Activated T-cell treated with anti-CD3 and anti-CD28 coated beads for 48 hours (primary cell): ENCODE measurements around the gene GPAT2.
"Not testable (repeated sequence)": the region's sequence is repeated elsewhere in the genome, so short reads cannot be mapped to it uniquely, and the experiment has no call there.

Source experiments
- DNase-seq: peaks from one replicate; pipeline ENCODE4 v3.0.0-alpha.2; 2020; ENCODE audit warnings: low read depth

GPAT2 gene, protein sequence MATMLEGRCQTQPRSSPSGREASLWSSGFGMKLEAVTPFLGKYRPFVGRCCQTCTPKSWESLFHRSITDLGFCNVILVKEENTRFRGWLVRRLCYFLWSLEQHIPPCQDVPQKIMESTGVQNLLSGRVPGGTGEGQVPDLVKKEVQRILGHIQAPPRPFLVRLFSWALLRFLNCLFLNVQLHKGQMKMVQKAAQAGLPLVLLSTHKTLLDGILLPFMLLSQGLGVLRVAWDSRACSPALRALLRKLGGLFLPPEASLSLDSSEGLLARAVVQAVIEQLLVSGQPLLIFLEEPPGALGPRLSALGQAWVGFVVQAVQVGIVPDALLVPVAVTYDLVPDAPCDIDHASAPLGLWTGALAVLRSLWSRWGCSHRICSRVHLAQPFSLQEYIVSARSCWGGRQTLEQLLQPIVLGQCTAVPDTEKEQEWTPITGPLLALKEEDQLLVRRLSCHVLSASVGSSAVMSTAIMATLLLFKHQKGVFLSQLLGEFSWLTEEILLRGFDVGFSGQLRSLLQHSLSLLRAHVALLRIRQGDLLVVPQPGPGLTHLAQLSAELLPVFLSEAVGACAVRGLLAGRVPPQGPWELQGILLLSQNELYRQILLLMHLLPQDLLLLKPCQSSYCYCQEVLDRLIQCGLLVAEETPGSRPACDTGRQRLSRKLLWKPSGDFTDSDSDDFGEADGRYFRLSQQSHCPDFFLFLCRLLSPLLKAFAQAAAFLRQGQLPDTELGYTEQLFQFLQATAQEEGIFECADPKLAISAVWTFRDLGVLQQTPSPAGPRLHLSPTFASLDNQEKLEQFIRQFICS

GRCh38 chr2:96034792-96035191, at the start of gene GPAT2:
Gene GPAT2 (minus strand): TSS chr2:96034916. CDS start chr2:96032359, 2,557 bp downstream.
- DNase-seq = not testable (repeated sequence)

DNA sequence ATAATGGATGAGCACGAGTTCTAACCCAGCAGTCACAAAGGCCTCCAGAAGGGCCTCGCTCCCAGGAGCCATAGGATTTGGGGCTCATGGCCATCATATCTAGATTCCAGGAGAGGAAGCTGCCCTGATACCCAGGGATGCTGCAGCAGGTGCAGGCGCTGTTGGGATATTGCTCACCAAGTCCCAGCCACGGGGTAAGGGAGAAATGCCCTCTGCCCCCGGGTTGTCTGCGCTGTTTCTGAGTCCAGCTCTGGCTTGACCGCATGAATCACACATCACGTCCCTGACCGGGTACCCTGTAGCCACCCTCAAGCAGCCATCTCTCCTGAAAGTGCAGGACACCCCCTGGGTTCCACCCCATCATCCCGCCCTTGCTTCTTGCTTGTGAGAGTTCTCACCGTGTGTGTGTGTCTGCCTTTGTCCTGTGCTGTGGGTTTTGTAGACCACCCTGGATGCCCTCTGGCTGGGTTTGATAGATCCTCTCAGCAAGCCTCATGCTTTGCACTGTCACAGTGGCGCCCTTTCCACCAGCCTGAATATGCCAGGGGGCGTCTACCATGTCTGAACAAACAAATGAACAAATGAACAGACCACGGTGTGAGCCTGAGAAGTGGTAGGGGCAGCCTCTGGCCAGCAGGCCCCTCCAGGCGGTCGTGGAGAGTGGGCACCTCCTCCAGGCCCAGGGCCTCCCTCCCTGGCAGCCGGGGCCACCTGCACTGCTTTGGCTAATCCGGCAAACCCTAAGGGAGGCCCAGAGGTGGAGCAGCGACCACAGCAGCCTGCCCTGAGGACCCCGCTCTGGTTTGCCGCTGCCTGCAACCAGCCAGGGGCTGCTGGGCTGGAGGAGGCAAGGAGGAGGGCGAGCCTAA, 49.5 kb upstream of the GPAT2 start:
- no peak for DNase-seq

DNA sequence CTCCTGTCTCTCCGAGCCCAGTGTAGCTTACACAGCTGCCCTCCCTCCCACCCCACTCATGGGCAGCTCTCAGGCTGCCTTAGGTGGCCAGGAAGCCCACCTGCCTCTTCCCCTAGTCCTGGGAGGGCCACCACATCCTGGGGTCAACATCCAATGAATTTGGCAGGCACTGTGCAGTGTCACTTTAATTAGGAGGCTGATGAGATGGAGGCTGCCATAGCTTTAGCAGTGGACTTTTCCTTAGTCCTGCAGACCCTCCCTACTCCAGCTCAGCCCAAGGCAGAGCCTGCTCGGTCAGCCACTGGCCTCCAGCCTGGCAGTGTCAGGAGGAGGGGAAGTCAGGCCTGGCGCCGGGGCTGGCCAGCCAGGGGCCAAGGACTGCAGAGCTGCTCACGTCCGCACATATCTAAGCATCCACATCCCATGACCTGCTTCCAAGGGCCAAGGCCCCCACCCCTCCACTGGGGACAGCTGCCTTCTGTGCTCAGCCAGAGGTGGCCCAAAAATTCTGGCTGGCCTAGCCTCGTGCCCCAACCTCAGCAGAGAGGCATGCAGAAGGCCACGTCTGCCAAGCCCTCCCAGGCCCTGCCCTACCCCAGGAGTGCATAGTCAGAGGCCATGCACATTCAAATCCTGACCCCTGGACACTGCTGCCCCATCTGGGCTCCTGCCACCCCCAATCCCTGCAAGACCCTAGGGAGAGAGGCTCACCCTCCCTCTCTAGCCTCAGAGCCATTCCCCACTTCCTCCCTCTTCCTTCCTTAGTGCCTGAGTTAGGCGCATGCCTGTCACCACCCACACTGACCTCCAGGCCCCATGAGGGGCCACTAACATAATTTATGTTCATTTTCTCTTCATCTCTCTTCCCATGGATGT, 48.6 kb upstream of the GPAT2 start:
- no peak for DNase-seq

DNA sequence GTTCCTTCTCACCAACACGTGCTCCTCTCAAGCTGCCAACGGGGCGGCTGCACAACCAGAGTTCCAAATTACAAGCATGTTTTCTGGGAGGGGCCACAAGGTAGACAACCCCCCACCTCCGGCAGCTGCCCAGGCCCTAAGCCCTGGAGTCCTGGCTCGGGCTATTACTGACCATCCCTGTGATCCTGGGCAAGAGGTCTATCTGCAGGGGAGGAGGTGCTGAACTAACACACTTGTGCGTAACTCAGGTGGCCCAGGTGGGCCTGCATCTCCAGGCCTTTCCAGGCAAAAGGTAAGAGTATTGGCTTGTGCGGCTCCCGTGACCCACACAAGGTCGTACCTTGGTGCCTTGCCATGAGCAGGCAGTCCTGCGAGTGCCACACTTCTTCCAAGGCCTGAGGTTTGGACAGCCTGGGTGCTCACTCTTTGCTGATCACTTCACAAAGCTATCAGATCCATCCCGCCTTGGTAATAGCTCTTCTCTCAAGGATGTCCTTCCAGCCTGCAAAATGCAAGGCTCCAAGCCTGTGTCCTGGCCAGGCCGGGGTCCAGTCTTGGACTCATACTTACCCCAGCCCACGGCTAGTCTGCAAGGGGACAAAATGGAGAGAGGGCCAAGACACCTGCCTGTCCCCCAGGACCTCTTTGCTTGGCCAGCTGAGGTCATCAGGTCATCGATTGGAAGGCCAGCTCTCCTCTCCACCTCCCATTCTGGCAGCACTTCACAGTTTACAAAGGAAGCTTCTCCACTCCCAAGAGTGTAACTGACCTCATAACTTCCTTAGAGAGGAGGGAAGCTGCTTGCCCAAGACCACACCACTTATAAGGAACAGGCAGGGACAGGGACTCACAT, 47.7 kb upstream of the GPAT2 start:
- DNase-seq = no peak

- no peak for DNase-seq
These were observed 46.3 kb upstream of the GPAT2 start for GRCh38 chr2:96081042-96081441.

- no peak for DNase-seq
These were observed 40.6 kb upstream of the GPAT2 start for GRCh38 chr2:96075199-96075771.

- DNase-seq = no peak
These were observed 39.4 kb upstream of the GPAT2 start for GRCh38 chr2:96074156-96074555.

GRCh38 chr2:96073170-96073775, 38.6 kb upstream of the GPAT2 start:
- DNase-seq = no peak

GRCh38 chr2:96072746-96073145, 38.0 kb upstream of the GPAT2 start:
- DNase-seq = no peak

GRCh38 chr2:96071977-96072491, 37.3 kb upstream of the GPAT2 start:
- not testable (repeated sequence) for DNase-seq

DNA sequence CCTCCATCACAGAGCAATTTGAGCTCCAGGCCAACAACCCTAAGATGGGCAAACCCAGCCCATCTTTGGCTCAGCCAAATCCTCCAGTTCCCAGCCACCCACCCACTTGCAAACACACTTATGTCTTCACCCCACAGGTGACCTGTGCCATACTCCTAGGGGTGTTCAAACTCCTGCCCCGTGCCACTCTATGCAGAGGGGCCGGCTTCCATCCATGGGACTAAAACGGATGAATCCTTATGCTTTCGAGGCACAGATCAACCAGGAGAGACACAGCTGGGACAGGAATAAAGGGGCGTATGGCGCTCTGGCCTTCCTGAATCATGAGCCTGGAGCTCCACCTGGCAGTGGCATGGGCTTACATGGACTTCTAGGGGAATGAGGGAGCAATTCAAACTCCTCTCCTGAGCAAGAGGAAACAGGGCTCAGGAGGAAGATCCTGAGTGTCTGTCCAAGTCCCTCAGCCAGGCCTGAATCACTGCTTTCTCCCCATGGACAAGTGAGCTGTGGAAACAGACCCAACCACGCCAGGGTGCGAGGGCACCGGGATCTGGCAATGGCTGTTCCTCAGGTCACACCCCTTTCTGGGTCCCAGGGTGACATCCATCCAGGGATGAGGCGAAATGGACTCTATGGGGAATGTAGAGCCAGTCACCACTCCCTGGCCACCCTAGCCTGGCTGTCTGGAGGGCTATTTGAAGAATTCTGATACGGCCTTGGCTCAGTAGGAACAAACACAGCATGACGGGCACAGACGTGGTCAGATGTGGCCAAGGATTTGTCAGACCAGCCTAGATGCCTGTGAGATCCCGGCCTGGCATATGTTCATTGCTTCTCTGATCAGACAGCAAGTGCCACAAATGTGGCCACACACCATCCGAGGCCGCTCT, 36.6 kb upstream of the GPAT2 start:
- DNase-seq = not testable (repeated sequence)

GRCh38 chr2:96070351-96070750, 35.6 kb upstream of the GPAT2 start:
- DNase-seq = not testable (repeated sequence)

GRCh38 chr2:96069878-96070277, 35.2 kb upstream of the GPAT2 start:
- not testable (repeated sequence) for DNase-seq

DNA sequence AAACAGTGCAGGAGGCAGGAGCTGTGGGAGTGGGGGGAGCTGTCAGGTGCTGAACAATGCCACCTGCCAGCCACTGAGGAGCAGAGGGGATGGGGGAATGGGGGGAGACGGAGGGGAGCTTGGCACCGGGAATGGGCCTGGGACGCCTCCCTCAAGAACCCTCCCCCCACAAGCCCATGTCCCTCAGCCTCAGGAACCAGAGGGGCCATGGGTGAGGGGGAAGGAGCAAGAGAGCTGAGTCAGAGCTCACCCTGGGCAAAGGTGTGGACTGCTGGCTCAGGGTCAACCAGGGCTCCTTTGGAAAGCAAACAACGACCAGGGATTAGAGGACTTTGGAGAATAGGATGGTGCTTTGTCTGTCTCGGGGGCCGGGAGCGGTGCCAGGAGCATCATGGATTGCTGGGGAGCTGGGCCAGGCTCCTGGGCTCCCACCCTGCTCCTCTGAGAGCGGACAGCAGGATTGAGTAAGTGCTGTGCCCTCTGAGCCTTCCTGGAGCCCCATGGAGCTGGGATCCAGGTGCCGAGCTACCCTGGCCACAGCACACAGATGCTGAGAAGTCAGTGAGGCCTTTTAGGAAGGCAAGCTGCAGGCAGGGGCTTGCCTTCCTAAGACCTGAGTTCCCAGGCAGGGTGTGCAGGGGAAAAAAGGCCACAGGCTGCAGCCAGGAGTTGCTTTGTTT, 33.3 kb upstream of the GPAT2 start:
- not testable (repeated sequence) for DNase-seq

- not testable (repeated sequence) for DNase-seq
These were observed 32.5 kb upstream of the GPAT2 start for GRCh38 chr2:96067098-96067660.

GRCh38 chr2:96066511-96066910, 31.8 kb upstream of the GPAT2 start:
- not testable (repeated sequence) for DNase-seq

DNA sequence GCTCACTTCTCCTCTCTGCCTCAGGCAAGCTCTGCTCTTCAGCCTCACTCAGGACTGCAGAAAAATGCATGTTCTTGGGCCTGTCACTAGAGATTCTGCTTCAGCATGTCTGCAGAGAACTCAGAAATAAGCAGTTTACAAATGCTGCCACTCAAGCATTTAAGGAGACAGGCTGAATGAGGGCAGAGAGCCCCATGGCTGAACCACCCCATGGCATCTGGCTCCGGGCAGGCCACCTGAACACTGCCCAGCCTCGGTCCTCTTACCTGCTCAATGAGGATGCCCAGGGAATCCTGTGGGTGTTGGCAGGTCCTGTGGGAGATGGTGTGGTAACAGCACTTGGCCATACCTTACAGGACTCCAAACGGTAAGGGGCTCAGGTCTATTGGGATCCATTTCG, 31.2 kb upstream of the GPAT2 start:
- not testable (repeated sequence) for DNase-seq
